Suprapubic skin (tissue), 3 donors: ENCODE measurements around the gene PHOSPHO1.

Experiments used
- CTCF ChIP-seq, 2 donors: fragments of 200-600 bp in 1 of 2; fragments of 450-650 bp in 1 of 2; sonication (generic) in 1 of 2; IDR thresholded peaks; one replicate each; pipeline ENCODE4 v1.5.1; 2016 to 2019; ENCODE audit warnings: antibody characterized with exemption in 2 of 2, mild to moderate bottlenecking in 1 of 2, moderate library complexity in 1 of 2
- EP300 ChIP-seq: sonication (generic); formaldehyde crosslinking; IDR thresholded peaks from one replicate; pipeline ENCODE4 v1.6.1; 2017; ENCODE audit warnings: antibody characterized with exemption

- TF ChIP-seq CTCF (IDR thresholded peaks at IDR 0.05) = no peak
- no peak for TF ChIP-seq EP300
Measured at GRCh38 chr17:49190932-49191331, 39.7 kb downstream of the PHOSPHO1 start.
